ENCODE data around the gene SLC25A11. TPM values are rescaled to one million over a fixed set of nuclear protein-coding genes. Genes with fewer than 3 reads are reported as not detected.

Gene SLC25A11
- polyA plus RNA-seq, 1 experiment: 44.7 TPM

GRCh38 chr17:4934173-4934979 lies 5.5 kb downstream of the SLC25A11 start:
- CTCF ChIA-PET: no interaction called here
- H3K27ac ChIP-seq (ENCODE audit: low read depth, low read length): no peak overlapping the region
- POLR2A ChIA-PET: interaction anchor here (0.7 to 0.9 kb wide), 2 partner anchors 11 to 33 kb away, joined by 3 to 5 read pairs; partner anchors contain the start of gene SPAG7
- no peak for DNase-seq (ENCODE audit: low read depth, low spot score)
- H3K4me3 ChIP-seq (ENCODE audit: low read depth, low read length): no peak overlapping the region
- TF ChIP-seq, protein P1, sequence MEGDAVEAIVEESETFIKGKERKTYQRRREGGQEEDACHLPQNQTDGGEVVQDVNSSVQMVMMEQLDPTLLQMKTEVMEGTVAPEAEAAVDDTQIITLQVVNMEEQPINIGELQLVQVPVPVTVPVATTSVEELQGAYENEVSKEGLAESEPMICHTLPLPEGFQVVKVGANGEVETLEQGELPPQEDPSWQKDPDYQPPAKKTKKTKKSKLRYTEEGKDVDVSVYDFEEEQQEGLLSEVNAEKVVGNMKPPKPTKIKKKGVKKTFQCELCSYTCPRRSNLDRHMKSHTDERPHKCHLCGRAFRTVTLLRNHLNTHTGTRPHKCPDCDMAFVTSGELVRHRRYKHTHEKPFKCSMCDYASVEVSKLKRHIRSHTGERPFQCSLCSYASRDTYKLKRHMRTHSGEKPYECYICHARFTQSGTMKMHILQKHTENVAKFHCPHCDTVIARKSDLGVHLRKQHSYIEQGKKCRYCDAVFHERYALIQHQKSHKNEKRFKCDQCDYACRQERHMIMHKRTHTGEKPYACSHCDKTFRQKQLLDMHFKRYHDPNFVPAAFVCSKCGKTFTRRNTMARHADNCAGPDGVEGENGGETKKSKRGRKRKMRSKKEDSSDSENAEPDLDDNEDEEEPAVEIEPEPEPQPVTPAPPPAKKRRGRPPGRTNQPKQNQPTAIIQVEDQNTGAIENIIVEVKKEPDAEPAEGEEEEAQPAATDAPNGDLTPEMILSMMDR (IDR thresholded peaks at IDR 0.05; ENCODE audit: low read depth, low read length): peak; percentile 47
- no peaks in the 10 kb centered on the region for H3K27me3 ChIP-seq (ENCODE audit: control insufficient read depth, insufficient read depth, low read length)
- no peaks in the 10 kb centered on the region for H3K9me3 ChIP-seq (ENCODE audit: control insufficient read depth, insufficient read depth, low read length)

DNA sequence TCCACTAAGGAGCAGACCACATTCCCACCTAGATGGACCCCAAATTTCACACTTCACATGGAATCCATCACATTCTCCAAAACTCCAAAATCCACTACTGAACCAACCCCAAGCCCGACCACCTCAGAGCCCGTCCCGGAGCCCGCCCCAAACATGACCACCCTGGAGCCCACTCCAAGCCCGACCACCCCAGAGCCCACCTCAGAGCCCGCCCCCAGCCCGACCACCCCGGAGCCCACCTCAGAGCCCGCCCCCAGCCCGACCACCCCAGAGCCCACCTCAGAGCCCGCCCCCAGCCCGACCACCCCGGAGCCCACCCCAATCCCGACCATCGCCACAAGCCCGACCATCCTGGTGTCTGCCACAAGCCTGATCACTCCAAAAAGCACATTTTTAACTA lies 6.2 kb downstream of the SLC25A11 start:
- no peak overlapping the region for H3K27ac ChIP-seq (ENCODE audit: low read depth, low read length)
- TF ChIP-seq, protein P1 (IDR thresholded peaks at IDR 0.05; ENCODE audit: low read depth, low read length): no peak
- no peaks in the 10 kb centered on the region for H3K27me3 ChIP-seq (ENCODE audit: control insufficient read depth, insufficient read depth, low read length)
- no peak overlapping the region for H3K4me3 ChIP-seq (ENCODE audit: low read depth, low read length)
- H3K9me3 ChIP-seq (ENCODE audit: control insufficient read depth, insufficient read depth, low read length): no peaks in the 10 kb centered on the region
- ChIA-PET POLR2A (interaction anchor here (0.9 kb wide), 1 partner anchor 34 kb away, joined by 5 read pairs; the partner anchor contains the start of gene SPAG7), CTCF (no interaction called here)
- DNase-seq (ENCODE audit: low read depth, low spot score): no peak

GRCh38 chr17:4932756-4933155 lies 7.1 kb downstream of the SLC25A11 start:
- TF ChIP-seq, protein P1 (IDR thresholded peaks at IDR 0.05; ENCODE audit: low read depth, low read length): no peak
- Histone ChIP-seq H3K27ac (ENCODE audit: low read depth, low read length) (no peak overlapping the region), H3K9me3 (ENCODE audit: control insufficient read depth, insufficient read depth, low read length) (no peaks in the 10 kb centered on the region), H3K4me3 (ENCODE audit: low read depth, low read length) (no peak overlapping the region), H3K27me3 (ENCODE audit: control insufficient read depth, insufficient read depth, low read length) (no peaks in the 10 kb centered on the region)
- POLR2A ChIA-PET: interaction anchor here (0.5 to 1.2 kb wide), 2 partner anchors 35 to 134 kb away, joined by 3 read pairs; partner anchors contain the start of gene SPAG7
- CTCF ChIA-PET: no interaction called here
- DNase-seq (ENCODE audit: low read depth, low spot score): no peak

GRCh38 chr17:4931963-4932362 lies 7.9 kb downstream of the SLC25A11 start, which contains the start of gene GP1BA:
Gene GP1BA, plus strand, starts transcription at chr17:4932277. Its CDS starts 328 bp downstream, at chr17:4932605.
- no peak within 1 kb of the TSS for H3K4me3 ChIP-seq (ENCODE audit: low read depth, low read length)
- CTCF ChIA-PET: no interaction called here

More at GRCh38 chr17:4931963-4932362, 7.9 kb downstream of the SLC25A11 start, which contains the start of gene GP1BA:
- H3K27me3 ChIP-seq (ENCODE audit: control insufficient read depth, insufficient read depth, low read length): no peaks in the 10 kb centered on the region
- H3K9me3 ChIP-seq (ENCODE audit: control insufficient read depth, insufficient read depth, low read length): no peaks in the 10 kb centered on the region
- no peak for DNase-seq (ENCODE audit: low read depth, low spot score)
- no peak within 1 kb of the TSS for H3K27ac ChIP-seq (ENCODE audit: low read depth, low read length)
- TF ChIP-seq, protein P1 (IDR thresholded peaks at IDR 0.05; ENCODE audit: low read depth, low read length): no peak
- POLR2A ChIA-PET: interaction anchor here (1.2 kb wide), 1 partner anchor 36 kb away, joined by 3 read pairs; the partner anchor contains the start of gene SPAG7
